ENCODE measurements around the gene RALGAPB.

The RALGAPB gene

DNA sequence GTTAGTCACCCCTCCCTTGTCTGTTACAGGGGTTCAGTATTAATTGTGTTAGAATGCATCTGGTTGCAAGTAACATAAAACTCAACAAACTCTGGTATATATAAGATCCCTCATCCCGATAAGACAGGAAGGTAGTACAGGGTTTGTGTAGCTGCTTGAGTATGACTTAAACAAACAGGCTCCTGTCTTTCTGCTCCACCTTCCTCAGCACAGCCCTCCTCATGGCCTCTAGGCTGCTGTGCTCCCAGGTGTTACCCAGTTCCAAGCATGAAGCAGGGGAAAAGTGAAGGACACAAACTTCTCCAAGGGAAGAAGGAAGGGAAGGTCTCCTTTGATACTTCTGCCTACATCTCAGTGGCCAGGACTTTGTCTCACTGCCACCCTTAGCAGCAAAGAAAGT lies 1.4 kb upstream of the RALGAPB start:
- no peak for TF ChIP-seq CTCF (IDR thresholded peaks at IDR 0.05; ENCODE audit: low read length, missing control alignments)
- DNase-seq (ENCODE audit: low read depth) = no peak
- no peak overlapping the region for H3K4me3 ChIP-seq (replicated peaks; ENCODE audit: low read depth, low read length)

DNA sequence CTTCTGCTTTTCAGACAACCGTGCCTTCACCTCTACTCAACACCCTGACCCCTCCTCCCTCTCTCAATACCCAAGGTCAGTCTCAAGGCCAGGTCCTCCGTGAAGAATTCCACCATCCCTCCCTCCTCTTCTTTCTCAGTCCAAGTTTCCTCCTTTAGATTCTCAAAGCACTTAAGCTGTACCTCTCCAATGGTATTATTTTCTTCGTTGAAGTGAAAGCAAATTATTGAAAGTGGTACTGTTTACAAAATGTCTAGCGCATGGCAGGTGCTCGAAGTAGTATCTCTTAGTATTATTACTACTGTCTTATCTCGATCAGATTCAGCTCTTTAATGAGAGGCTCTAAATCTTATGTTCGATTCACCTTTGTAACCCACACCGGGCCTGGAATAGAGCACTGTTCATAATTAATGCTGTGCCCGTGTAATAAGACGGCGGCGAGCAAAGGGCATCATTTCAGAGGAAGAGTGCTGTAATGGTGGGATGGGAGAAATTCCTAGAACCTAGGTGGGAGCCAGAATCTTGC lies 593 bp upstream of the RALGAPB start:
- H3K4me3 ChIP-seq (replicated peaks; ENCODE audit: low read depth, low read length) = peak overlapping the region; percentile 89
- DNase-seq (ENCODE audit: low read depth) = no peak
- TF ChIP-seq CTCF (IDR thresholded peaks at IDR 0.05; ENCODE audit: low read length, missing control alignments) = no peak

GRCh38 chr20:38473367-38473795 lies 738 bp downstream of the RALGAPB start:
- H3K4me3 ChIP-seq (replicated peaks; ENCODE audit: low read depth, low read length) = peak overlapping the region; percentile 89
- peak; percentile 6 for TF ChIP-seq CTCF (IDR thresholded peaks at IDR 0.05; ENCODE audit: low read length, missing control alignments)
- DNase-seq (ENCODE audit: low read depth) = peak; percentile 26

GRCh38 chr20:38477747-38478146 lies 5.1 kb downstream of the RALGAPB start:
- H3K4me3 ChIP-seq (replicated peaks; ENCODE audit: low read depth, low read length) = no peak overlapping the region
- DNase-seq (ENCODE audit: low read depth) = no peak
- no peak for TF ChIP-seq CTCF (IDR thresholded peaks at IDR 0.05; ENCODE audit: low read length, missing control alignments)

DNA sequence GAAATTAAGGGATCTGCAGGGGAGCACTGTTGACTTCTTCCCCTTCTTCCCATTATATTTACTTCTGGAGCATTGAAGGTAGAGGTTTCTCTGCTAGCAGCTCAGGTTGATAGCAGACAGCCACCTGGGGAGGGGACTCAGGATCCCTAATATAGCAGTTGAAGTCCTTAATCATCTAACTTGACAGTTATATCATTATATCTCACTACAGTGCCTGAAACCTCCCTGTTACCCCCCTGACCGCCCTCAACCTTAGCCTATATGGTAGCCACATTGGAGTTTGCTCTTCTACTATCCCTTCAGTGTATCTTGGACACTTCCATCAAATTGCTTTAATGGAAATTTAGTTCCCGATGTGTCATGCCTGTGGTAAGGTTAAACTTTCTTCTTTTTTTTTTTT lies 7.0 kb downstream of the RALGAPB start:
- no peak for DNase-seq (ENCODE audit: low read depth)
- H3K4me3 ChIP-seq (replicated peaks; ENCODE audit: low read depth, low read length) = no peak overlapping the region
- no peak for TF ChIP-seq CTCF (IDR thresholded peaks at IDR 0.05; ENCODE audit: low read length, missing control alignments)

DNA sequence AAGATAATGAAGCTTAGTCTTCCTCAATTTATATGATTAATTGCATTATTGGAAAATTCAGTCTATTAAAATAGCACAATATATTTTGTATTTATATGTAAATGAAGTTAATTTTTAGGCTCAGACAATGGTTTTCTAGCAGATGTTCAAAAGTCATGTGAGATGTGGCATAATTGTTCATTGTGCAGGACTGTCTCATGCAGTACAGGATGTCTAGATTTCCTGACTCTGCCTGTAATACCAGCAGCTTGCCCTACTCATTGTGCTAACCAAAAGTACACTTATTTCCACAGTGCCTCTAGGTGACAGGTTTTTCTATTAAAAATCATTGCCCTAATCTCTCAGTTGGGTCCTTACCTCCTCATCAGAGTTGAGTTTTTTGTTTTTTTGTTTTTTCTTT lies 12.4 kb downstream of the RALGAPB start:
- no peak overlapping the region for H3K4me3 ChIP-seq (replicated peaks; ENCODE audit: low read depth, low read length)
- peak; percentile 26 for DNase-seq (ENCODE audit: low read depth)
- no peak for TF ChIP-seq CTCF (IDR thresholded peaks at IDR 0.05; ENCODE audit: low read length, missing control alignments)

- H3K4me3 ChIP-seq (replicated peaks; ENCODE audit: low read depth, low read length) = no peak overlapping the region
- no peak for TF ChIP-seq CTCF (IDR thresholded peaks at IDR 0.05; ENCODE audit: low read length, missing control alignments)
- no peak for DNase-seq (ENCODE audit: low read depth)
Measured at GRCh38 chr20:38489181-38489580, 16.5 kb downstream of the RALGAPB start.

All from fibroblast of pulmonary artery (primary cell).